GM19452 (cell line): ENCODE measurements around the gene CHP2.
"Not testable (repeated sequence)": the region's sequence is repeated elsewhere in the genome, so short reads cannot be mapped to it uniquely, and the experiment has no call there.

Source experiments
- ATAC-seq: cut with Tn5 transposase; IDR thresholded peaks from one replicate; pipeline ENCODE4 v1.9.1; 2021; ENCODE audit not compliant: unreplicated experiment

CHP2 gene

DNA sequence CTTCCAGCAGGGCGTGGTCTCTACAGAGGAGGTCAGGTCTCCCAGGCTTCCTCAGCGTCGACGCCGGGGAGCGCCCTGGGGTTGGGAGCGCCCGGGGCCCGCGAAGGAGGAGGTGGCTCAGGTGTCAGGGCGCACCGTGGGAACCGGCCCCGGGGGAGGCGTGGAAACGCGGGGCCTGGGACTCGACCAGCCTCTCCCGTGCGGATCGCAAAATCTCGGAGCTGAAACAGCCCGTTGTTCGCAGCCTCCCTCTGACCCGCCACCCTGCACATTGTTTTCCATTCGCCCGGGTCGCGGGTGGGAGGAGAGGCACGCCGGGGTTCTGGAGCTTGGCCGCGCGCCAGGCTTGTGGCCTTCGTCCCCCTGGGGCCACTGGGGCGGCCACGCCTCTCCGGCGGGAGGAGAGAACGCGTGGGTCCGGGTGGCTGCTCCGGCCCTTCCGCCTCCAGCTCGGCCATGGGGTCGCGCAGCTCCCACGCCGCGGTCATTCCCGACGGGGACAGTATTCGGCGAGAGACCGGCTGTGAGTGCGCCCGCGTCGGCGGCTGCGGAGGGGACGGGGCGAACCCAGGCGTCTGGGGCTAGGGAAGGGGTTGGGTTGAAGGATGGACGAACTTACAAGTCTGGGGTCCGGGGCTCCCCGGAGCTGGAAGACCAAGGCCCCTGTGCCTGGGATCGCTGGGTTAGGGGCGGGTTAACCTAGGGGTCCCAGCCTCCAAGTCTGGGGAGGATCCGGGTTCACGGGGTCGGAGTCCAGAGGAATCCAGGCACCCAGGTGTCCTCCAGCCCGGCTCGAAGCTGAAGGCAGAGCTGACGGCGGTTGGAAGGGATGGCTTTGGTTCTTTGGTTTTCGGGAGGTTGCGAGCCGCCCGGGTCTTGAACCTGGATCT lies at the start of gene CHP2:
Gene CHP2 (plus strand): TSS at position 433 of the 890 bp plus-strand sequence. CDS start 24 bp downstream, at position 457.
- no peak for ATAC-seq

DNA sequence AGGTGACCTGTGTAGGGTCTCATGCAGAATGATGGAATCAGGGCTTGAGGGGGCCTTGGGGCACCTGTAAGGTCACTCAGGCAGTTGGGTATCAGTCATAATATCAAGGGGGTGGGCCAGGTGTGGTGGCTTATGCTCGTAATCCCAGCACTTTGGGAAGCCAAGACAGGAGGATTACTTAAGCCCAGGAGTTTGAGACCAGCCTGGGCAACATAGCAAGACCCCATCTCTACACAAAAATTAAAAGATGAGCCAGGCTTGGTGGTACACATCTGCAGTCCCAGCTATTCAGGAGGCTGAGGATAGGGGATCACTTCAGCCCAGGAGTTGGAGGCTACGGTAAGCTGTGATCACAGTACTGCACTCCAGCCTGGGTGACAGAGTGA lies 49.3 kb upstream of the CHP2 start:
- no peak for ATAC-seq

DNA sequence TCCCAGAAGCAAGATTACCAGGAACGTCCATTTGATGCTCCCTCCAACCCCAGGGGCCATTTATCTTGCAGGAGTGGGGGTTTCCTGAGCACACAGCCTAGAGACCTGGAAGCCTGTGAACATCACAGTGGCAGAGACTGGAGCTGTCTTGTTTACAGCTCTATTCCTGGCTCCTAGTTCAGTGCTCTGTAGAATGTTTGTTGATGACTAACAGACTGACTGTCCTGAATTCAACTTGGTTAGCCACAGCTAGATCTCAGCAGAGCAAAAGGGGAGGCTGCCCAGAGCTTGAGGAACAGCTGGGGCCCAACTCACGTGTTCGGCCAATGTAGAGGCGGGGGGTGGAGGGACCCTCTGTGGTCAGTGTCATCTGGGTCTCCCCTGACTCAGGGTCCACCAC lies 48.4 kb upstream of the CHP2 start:
- ATAC-seq = no peak

DNA sequence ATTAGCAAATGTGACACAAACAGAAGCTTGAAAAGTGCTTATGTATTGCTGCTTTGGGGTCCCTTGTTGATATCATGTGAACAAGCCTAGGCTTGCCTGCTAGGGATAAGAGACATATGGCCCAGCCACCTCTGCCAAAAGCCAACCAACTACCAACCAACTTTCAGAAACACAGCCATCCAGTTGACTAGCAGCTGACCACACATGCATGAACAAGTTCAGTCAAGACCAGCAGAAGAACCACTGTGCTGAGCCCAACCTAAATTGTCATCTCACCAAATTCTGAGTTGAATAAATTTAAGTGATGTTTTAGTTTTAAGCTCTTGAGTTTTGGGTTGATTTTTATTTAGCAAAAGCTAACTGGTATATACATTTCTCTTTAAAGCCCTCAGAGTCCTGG lies 45.3 kb upstream of the CHP2 start:
- no peak for ATAC-seq

DNA sequence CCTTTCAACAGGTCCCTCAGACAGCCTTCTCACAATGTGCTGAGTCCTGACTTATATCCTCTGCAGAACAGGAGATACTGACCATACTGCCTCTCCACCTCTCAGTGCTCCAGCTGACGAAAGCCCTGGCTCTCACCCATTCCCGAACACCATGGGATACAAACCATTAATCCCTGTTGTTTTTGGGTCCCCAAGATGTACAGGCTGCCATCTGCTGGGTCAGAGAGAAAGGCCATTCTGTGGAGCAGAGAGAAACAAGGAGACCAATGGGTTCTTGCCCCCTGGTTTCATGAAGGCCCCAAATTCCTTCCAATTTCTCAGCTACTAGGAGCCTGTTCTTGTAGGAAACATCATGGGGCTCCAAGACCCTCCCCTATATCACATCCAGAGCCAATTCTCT lies 44.8 kb upstream of the CHP2 start:
- ATAC-seq = no peak

DNA sequence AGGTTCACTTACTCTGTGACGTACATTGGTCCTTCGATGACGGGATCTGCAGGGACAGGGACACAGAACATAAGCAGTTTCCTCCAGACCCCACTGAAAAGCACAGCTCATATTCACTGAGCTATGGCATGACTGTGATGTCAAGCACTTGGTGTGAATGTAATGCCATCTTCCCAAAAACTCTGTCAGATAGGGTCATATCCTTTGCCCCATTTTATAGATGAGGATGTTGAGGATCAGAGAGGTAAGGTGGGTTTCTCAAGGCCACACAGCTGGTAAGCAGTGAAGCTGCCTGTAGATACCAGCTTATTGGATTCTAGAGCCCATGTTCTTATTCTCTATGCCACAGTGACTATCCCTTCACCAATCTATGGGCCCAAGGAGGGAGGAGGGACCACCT lies 44.3 kb upstream of the CHP2 start:
- ATAC-seq = no peak

DNA sequence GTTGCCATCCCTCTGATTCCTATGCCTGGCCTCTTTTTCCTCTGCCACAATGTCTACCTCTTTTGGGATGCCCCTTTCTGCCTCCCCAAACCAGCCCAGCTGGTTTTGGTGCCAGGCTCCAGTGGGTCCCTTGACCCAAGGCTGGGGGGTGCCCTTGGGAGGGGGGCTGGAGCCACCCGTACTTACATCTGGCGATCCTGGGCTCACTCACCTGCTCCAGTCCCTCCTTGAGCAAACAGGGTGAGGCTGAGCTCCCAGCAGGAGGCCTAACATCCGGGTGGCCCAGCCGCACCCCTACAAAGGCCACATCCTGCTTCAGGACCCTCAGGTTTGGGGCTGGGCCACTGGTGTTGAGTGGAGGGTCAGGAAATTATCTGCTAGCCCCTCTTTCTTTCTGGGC lies 43.0 kb upstream of the CHP2 start:
- ATAC-seq = no peak

DNA sequence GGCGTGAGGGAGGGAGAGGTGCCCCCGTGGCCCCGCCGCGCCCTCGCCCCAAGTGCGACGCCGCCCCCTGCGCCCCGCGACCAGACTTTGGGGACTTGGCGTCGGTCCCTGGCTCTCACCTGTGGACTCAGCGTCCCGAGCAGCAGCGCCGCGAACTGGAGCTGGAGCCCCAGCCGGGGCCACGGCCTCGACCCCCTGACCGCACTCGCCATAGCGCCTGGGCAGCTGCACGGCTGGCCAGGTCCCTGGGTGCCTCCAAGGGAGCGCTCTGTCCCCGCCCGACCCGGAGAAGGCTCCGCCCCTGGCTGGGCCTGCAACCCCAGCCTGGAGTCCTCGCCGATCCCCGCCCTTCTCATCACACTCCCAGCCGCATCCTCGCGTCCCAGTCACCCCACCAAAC lies 41.9 kb upstream of the CHP2 start, which contains the start of gene ERN2:
Gene ERN2 (minus strand): TSS at position 247 of the 400 bp plus-strand sequence. CDS start 35 bp downstream, at position 212.
- no peak for ATAC-seq

DNA sequence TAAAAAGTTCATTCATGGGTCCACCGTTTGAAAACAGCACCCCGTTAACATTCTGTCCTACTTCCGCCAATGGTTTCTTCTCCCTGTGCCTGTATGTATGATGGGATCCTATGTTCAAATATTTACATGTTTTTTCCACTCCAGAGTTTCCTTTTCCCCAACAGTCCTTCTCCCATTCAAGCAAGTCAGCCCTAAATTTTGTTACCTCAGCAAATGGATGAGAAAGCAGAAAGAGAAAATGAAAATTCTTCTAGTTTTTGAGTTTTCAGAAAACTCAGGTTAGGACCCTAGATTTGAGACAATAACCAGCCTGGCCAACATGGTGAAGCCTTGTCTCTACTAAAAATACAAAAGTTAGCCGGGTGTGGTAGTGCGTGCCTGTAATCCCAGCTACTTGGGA lies 38.3 kb upstream of the CHP2 start:
- ATAC-seq = no peak

DNA sequence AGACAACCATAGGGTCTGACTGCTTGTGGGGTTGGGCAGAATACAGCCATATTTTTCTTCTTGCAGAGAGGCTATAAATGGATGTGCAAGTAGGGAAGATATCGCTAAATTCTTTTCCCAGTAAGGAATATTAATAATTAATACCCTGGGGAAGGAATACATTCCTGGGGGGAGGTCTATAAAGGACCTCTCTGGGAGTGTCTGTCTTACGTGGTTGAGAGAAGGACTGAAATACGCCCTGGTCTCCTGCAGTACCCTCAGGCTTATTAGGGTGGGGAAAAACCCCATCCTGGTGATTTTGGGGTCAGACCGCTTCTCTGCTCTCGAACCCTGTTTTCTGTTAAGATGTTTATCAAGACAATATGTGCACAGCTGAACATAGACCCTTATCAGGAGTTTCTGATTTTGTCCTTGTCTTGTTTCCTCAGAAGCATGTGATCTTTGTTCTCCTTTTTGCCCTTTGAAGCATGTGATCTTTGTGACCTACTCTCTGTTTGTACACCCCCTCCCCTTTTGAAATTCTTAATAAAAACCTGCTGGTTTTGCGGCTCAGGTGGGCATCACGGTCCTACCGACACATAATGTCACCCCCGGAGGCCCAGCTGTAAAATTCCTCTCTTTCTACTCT lies 32.1 kb upstream of the CHP2 start:
- not testable (repeated sequence) for ATAC-seq

DNA sequence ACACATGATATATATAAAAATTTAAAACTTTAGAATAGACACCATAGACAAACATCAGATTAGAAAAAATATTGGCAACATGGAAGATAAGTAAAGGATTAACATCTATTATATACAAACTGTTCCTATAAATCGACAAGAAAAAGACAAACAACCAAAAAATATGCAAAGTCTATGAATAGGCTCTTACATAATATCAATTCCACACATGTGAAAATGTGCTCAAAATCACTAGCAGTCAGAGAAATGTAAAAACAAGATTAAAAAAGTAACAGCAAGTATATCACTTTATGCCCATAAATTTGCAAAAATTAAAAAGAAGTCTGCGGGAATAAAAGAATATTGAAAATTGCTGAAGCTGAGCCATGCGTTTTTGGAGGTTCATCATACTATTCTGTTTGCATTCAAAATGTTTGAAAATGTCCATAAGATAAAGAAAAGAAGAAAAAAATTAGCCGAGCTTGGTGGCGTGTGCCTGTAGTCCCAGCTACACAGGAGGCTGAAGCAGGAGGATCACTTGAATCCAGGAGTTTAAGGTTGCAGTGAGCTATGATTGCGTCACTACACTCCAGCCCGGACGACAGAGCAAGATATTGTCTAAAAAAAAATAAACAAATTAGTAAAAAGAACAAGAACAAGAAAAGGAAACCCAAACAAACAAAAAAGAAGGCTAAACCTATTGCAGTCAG lies 30.6 kb upstream of the CHP2 start:
- ATAC-seq = no peak

DNA sequence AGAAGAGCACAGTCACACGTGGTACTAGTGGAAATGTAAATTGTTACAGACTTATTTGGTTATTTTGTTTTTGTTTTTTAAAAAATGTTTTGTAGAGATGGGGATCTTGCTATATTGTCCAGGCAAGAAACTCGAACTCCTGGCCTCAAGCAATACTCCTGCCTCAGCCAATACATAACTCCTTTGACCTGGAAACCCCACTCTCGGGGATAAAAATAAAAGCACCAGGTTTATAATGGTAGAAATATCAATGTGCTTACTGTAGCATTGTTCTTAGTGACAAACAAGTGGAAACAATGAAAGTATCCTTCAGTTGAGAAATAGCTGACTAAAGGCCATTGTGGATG lies 30.1 kb upstream of the CHP2 start:
- no peak for ATAC-seq

DNA sequence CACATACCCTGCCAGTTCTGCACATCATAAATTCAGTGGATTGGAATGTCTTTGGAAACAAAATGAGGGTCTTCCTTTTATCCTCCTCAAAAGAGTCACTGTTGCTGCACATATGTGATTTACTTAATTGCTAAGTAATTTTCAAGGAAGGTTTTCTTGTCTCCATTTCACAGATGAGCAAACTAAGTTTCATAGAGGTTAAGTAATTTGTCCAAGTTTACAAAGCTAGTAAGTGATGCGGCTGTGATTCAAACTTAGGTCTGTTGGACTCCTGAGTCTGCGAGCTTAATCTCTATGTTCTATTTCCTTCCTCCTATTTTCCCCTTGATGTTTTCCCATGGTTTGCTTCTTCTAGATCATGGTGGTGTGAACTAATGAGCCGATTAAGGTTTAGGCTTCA lies 28.1 kb upstream of the CHP2 start:
- no peak for ATAC-seq

DNA sequence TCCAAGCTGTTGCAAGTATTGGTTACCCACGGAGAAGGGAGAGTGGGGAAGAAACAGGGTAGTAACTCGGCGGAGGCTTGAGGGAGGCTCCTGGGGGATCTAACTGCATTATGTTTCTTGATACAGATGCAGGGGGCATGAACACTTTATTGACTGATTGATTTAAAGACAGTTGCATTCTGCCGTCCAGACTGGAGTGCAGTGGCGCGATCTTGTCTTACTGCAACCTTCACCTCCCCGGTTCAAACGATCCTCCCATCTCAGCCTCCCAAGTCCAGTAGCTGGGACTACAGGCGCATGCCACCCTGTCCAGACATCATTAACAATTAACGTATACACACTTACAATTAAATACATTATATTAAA lies 26.7 kb upstream of the CHP2 start:
- ATAC-seq = no peak

DNA sequence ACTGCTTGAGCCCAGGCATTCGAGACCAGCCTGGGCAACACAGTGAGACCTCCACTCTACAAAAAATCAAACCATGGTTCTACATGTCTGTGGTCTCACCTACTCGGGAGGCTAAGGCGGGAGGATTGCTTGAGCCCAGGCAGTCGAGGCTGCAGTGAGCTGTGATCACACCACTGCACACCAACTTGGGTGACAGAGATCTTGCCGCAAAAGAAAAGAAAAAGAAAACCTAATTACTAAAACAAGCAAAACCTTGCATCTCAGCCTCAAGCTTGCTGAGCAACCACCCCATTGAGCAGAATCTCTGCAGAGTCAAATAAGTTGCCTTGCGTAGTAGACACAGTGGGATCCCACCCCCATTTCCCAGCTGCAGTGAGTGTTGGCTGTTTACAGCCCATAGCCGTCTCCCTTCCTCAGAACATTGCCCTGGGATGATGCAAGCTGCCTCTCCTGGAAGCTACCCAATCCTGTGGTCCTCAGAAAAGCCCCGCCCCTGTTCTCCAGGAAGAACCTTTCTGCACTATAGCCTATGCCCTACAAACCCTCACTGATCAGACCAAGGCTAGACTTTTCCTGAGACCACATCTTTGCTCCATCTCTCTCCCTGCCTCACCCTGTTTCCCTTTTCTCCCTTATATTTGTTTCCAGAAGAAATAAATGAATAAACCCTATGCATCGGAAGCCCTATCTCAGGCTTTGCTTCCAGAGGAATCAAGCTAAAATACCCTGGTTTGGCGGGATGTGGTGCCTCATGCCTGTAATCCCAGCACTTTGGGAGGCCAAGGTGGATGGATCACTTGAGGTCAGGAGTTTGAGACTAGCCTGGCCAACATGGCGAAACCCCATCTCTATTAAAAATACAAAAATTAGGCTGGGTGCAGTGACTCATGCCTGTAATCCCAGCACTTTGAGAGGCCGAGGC lies 25.1 kb upstream of the CHP2 start:
- no peak for ATAC-seq

DNA sequence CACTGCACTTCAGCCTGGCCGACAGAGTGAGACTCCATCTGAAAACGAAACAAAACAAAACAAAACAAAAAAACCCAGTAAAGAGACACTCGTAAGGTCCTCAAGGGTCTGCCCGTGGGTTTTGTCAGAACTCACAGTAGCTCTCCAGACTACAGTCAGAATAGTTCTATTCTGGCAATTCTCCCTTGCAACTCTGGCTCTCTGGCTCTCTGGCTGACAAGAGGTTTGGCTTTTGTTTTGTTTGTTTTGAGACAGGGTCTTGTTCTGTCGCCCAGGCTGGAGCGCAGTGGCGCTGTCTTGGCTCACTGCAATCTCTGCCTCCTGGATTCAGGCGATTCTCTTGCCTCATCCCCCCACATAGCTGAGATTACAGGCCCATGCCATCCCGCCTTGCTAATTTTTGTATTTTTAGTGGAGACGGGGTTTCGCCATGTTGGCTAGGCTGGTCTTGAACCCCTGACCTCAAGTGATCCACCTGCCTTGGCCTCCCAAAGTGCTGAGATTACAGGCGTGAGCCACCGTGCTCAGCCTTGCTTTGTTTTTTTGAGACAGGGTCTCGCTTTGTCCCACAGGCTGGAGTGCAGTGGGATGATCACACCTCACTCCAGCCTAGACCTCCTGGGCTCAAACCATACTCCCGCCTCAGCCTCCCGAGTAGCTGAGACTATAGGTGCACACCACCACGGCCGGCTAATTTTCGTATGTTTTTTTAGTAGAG lies 20.5 kb upstream of the CHP2 start:
- no peak for ATAC-seq

DNA sequence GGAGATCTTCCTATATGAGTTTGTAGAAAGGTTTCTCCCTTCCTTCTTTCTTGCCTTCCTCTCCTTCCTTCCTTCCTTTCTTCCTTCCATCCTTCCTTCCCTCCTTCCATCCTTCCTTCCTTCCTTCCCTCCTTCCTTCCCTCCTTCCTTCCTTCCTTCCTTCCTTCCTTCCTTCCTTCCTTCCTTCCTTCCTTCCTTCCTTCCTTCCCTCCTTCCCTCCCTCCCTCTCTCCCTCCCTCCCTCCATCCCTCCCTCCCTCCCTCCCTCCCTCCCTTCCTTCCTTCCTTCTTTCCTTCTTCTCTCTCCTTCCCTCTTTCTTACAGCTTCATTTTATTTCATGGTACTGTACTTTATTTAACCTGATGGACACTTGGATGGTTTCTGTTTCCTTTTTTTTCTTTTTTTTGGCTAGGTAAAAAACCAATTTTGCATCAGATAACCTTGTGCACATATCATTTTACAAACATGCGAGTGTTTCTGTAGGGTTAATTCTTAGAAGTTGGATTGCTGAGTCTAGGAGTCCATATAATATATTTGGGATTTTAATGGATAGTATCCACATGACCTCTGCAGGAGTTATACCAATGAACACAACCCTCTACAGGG lies 17.3 kb upstream of the CHP2 start:
- not testable (repeated sequence) for ATAC-seq

DNA sequence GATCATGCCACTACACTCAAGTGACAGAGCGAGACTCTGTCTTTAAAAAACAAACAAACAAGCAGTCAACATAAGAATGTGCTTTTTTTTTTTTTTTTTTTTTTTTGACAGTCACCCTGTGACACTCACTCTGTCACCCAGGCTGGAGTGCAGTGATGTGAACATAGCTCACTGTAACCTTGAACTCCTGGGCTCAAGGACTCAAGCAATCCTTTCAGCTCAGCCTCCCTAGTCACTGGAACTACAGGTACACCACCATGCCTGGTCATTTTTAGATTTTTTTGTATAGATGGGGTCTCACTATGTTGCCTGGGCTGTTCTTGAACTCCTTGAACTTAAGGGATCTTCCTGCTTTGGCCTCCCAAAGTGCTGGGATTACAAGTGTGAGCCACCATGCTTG lies 15.3 kb upstream of the CHP2 start:
- no peak for ATAC-seq

DNA sequence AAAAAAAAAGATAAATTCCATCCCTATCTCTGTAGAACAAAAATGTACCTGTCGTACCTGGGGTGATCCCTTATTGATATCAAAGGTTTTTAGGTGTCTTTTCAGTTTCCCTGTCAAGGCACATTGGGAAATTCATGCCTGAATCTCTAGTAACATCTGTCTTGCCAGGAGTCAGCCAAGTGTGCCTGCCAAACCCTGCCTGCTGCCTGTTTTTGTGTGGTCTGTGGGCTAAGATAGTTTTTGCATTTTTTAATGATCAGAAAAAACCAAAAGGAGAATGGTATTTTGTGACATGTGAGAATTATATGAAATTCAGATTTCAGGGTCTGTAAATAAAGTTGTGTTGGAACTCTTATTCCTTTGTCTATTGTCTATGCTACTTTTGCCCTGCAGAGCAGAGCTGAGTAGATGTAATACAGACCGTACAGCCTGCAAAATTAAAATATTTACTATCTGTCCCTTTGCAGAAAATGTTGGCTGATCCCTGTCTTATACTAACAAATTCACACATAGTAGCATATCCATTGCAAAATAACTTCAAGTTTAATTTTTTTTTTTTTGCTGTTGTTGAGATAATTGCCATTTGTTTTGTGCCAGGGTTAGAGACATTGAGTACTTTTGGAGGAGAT lies 13.0 kb upstream of the CHP2 start:
- ATAC-seq = no peak
